Suprapubic skin (tissue), 4 donors: ENCODE data around the gene F8. TPM values are rescaled to one million over a fixed set of nuclear protein-coding genes. Genes with fewer than 3 reads are reported as not detected.

Experiments
- DNase-seq, 2 donors: peaks; one replicate each; pipeline ENCODE4 v3.0.0-alpha.2; 2019; ENCODE audit warnings: low spot score in 2 of 2
- H3K27ac ChIP-seq: fragments of 200-600 bp; sonication (generic); one replicate; pipeline ENCODE4 v1.5.1; 2019
- H3K27me3 ChIP-seq: fragments of 200-600 bp; sonication (generic); one replicate; pipeline ENCODE4 v1.5.1; 2019
- H3K36me3 ChIP-seq: fragments of 200-600 bp; sonication (generic); one replicate; pipeline ENCODE4 v1.5.1; 2019
- H3K4me1 ChIP-seq: fragments of 200-600 bp; sonication (generic); one replicate; pipeline ENCODE4 v1.5.1; 2019
- H3K4me3 ChIP-seq: fragments of 200-600 bp; sonication (generic); one replicate; pipeline ENCODE4 v1.5.1; 2019; ENCODE audit warnings: mild to moderate bottlenecking
- H3K9me3 ChIP-seq: fragments of 200-600 bp; sonication (generic); one replicate; pipeline ENCODE4 v1.5.1; 2019
- CTCF ChIP-seq, 2 donors: fragments of 200-600 bp in 1 of 2; fragments of 450-650 bp in 1 of 2; sonication (generic) in 1 of 2; IDR thresholded peaks; one replicate each; pipeline ENCODE4 v1.5.1; 2016 to 2019; ENCODE audit warnings: antibody characterized with exemption in 2 of 2, mild to moderate bottlenecking in 1 of 2, moderate library complexity in 1 of 2
- EP300 ChIP-seq: sonication (generic); formaldehyde crosslinking; IDR thresholded peaks from one replicate; pipeline ENCODE4 v1.6.1; 2017; ENCODE audit warnings: antibody characterized with exemption
- POLR2A ChIP-seq, 2 donors: fragments of 450-650 bp; IDR thresholded peaks; one replicate each; pipeline ENCODE4 v1.6.1; 2017; ENCODE audit warnings: antibody characterized with exemption in 2 of 2, mild to moderate bottlenecking in 2 of 2, moderate library complexity in 2 of 2
- POLR2AphosphoS5 ChIP-seq, 3 donors: sonication (generic); formaldehyde crosslinking; IDR thresholded peaks; one replicate each; pipeline ENCODE4 v1.6.1; 2017; ENCODE audit warnings: antibody characterized with exemption in 3 of 3
- WGBS: methylation state at CpG from one replicate; pipeline ENCODE4 v1.1.5; 2018; 5-methylcytosine and 5-hydroxymethylcytosine counted together
- total RNA-seq, 4 donors: library from RNA; depleted of rRNA; stranded (reverse); fragments of >200 nt; gene quantifications; one replicate each; pipeline ENCODE4 v1.1.0, GENCODE V29; 2016

The F8 gene
- total RNA-seq, 4 donors from 2014 or later: 5.1 to 15.0 (median 6.7) TPM

DNA sequence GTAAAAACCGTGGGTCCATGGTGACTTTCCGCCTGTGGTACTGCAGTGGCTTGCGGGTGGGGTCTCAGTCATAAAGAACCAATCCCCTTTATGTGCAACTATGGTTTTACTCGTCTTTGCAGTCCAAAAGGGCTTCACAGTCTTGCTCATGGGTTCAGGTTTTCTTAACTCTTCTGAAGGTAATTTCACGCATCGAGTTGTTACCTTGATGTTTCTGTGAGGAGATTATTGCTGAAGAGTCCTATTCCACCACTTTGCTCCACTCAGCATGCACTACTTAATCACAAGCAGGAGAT, 41.5 kb downstream of the F8 start:
- Histone ChIP-seq H3K4me1 (no peaks in the 10 kb centered on the region), H3K36me3 (no peaks in the 10 kb centered on the region), H3K9me3 (no peaks in the 10 kb centered on the region), H3K27me3 (no peaks in the 10 kb centered on the region), H3K4me3 (peak overlapping the region; percentile 41), H3K27ac (no peak overlapping the region)
- 31% methylated on average over 6 of the region's 6 CpGs for WGBS
- TF ChIP-seq POLR2A (IDR thresholded peaks at IDR 0.05) (no peak), POLR2AphosphoS5 (IDR thresholded peaks at IDR 0.05) (no peak), EP300 (no peak), CTCF (IDR thresholded peaks at IDR 0.05) (peak in 1 of 2 donors; percentile 9)
- DNase-seq: no peak

DNA sequence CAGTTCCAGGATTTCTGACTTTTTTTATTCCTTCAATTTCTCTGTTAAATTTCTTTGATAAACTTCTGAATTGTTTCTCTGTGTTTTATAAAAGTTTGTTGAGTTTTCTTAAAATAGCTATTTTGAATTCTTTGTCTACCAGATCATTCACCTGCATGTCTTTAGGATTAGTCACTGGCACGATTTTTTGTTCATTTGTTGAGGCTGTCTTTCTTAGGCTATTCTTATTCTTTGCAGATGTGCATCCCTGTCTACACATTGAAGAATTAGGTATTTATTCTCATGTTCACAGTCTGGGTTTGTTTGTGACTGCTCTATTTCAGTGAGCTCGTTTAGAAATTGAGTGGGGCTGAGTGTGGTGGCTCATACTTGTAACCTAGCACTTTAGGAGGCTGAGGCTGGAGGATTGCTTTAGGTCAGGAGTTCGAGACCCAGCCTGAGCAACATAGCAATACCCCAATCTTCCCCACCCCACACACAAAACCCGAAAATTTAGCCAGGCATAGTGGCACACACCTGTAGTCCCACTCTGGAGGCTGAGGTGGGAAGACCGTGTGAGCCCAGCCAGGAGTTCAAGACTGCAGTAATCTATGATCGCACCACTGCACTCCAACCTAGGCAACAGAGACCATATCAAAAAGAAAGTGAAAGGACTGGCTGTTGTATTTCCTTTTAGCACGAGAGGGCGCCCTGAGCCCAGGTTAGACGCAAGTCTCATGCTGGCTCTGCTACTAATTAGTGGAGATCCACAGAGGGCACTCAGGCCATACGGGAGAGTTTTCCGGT, 42.0 kb downstream of the F8 start:
- Histone ChIP-seq H3K27ac (no peak overlapping the region), H3K4me3 (peak overlapping the region; percentile 41), H3K9me3 (no peaks in the 10 kb centered on the region), H3K4me1 (no peaks in the 10 kb centered on the region), H3K36me3 (no peaks in the 10 kb centered on the region), H3K27me3 (no peaks in the 10 kb centered on the region)
- peak; percentile 68 to 72 for DNase-seq
- peak; percentile 24 to 52 for TF ChIP-seq CTCF (IDR thresholded peaks at IDR 0.05)
- no peak for TF ChIP-seq POLR2A (IDR thresholded peaks at IDR 0.05)
- WGBS: 12% methylated on average over 10 of the region's 11 CpGs

GRCh38 chrX:154979629-154980028, 42.9 kb downstream of the F8 start:
- Histone ChIP-seq H3K4me1 (no peaks in the 10 kb centered on the region), H3K9me3 (no peaks in the 10 kb centered on the region), H3K36me3 (no peaks in the 10 kb centered on the region), H3K4me3 (no peak overlapping the region), H3K27me3 (no peaks in the 10 kb centered on the region), H3K27ac (no peak overlapping the region)
- no peak for TF ChIP-seq CTCF (IDR thresholded peaks at IDR 0.05)
- TF ChIP-seq POLR2AphosphoS5 (IDR thresholded peaks at IDR 0.05): no peak
- TF ChIP-seq POLR2A (IDR thresholded peaks at IDR 0.05): no peak
- TF ChIP-seq EP300: no peak
- WGBS: 65% methylated on average over 4 of the region's 4 CpGs
- no peak for DNase-seq

DNA sequence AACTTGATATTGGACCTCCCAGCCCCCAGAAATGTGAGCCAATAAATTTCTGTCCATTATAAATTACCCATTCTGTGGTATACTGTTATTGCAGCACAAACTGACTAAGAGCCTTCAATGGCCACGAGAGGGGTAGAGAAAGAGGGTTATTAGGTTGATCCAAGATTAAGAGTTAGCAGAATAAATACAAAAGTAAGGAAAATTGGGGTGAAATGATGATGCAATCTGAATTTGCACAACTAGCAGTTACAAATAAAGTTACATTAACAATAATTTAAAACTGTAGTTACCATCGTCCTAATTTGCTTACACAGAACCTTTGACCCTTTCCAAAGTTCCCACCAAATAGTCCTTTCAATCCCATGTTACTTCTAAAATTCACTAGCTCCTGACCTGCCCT, 54.2 kb downstream of the F8 start:
- Histone ChIP-seq H3K9me3 (no peaks in the 10 kb centered on the region), H3K27ac (no peak overlapping the region), H3K4me3 (no peak overlapping the region), H3K36me3 (no peaks in the 10 kb centered on the region), H3K4me1 (no peaks in the 10 kb centered on the region), H3K27me3 (no peaks in the 10 kb centered on the region)
- no peak for DNase-seq
- TF ChIP-seq POLR2A (IDR thresholded peaks at IDR 0.05) (no peak), POLR2AphosphoS5 (IDR thresholded peaks at IDR 0.05) (no peak), EP300 (no peak), CTCF (IDR thresholded peaks at IDR 0.05) (no peak)
- WGBS: 39% methylated on average over 2 of the region's 2 CpGs

GRCh38 chrX:154967603-154968002, 54.9 kb downstream of the F8 start:
- H3K27me3 ChIP-seq: no peaks in the 10 kb centered on the region
- WGBS: 91% methylated on average over 1 of the region's 1 CpG
- H3K4me3 ChIP-seq: no peak overlapping the region
- no peaks in the 10 kb centered on the region for H3K9me3 ChIP-seq
- TF ChIP-seq EP300 (no peak), POLR2A (IDR thresholded peaks at IDR 0.05) (no peak), CTCF (IDR thresholded peaks at IDR 0.05) (no peak), POLR2AphosphoS5 (IDR thresholded peaks at IDR 0.05) (no peak)
- H3K27ac ChIP-seq: no peak overlapping the region
- DNase-seq: no peak
- H3K4me1 ChIP-seq: no peaks in the 10 kb centered on the region
- no peaks in the 10 kb centered on the region for H3K36me3 ChIP-seq
